ENCODE data around the gene KCP.

The KCP gene

GRCh38 chr7:128880791-128881457 is 29.6 kb downstream of the KCP start:
- no peak for DNase-seq (ENCODE audit: low spot score)
- H3K27ac ChIP-seq: no peak overlapping the region
- TF ChIP-seq, protein P1, sequence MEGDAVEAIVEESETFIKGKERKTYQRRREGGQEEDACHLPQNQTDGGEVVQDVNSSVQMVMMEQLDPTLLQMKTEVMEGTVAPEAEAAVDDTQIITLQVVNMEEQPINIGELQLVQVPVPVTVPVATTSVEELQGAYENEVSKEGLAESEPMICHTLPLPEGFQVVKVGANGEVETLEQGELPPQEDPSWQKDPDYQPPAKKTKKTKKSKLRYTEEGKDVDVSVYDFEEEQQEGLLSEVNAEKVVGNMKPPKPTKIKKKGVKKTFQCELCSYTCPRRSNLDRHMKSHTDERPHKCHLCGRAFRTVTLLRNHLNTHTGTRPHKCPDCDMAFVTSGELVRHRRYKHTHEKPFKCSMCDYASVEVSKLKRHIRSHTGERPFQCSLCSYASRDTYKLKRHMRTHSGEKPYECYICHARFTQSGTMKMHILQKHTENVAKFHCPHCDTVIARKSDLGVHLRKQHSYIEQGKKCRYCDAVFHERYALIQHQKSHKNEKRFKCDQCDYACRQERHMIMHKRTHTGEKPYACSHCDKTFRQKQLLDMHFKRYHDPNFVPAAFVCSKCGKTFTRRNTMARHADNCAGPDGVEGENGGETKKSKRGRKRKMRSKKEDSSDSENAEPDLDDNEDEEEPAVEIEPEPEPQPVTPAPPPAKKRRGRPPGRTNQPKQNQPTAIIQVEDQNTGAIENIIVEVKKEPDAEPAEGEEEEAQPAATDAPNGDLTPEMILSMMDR (IDR thresholded peaks at IDR 0.05): no peak
- H3K4me3 ChIP-seq: no peak overlapping the region

GRCh38 chr7:128879939-128880746 is 30.4 kb downstream of the KCP start:
- no peak overlapping the region for H3K27ac ChIP-seq
- DNase-seq (ENCODE audit: low spot score): no peak
- TF ChIP-seq, protein P1 (IDR thresholded peaks at IDR 0.05): peak; percentile 75
- no peak overlapping the region for H3K4me3 ChIP-seq

- TF ChIP-seq, protein P1 (IDR thresholded peaks at IDR 0.05): no peak
- no peak overlapping the region for H3K27ac ChIP-seq
- no peak for DNase-seq (ENCODE audit: low spot score)
- H3K4me3 ChIP-seq: no peak overlapping the region
Observed at GRCh38 chr7:128879461-128879938, 31.0 kb downstream of the KCP start.

DNA sequence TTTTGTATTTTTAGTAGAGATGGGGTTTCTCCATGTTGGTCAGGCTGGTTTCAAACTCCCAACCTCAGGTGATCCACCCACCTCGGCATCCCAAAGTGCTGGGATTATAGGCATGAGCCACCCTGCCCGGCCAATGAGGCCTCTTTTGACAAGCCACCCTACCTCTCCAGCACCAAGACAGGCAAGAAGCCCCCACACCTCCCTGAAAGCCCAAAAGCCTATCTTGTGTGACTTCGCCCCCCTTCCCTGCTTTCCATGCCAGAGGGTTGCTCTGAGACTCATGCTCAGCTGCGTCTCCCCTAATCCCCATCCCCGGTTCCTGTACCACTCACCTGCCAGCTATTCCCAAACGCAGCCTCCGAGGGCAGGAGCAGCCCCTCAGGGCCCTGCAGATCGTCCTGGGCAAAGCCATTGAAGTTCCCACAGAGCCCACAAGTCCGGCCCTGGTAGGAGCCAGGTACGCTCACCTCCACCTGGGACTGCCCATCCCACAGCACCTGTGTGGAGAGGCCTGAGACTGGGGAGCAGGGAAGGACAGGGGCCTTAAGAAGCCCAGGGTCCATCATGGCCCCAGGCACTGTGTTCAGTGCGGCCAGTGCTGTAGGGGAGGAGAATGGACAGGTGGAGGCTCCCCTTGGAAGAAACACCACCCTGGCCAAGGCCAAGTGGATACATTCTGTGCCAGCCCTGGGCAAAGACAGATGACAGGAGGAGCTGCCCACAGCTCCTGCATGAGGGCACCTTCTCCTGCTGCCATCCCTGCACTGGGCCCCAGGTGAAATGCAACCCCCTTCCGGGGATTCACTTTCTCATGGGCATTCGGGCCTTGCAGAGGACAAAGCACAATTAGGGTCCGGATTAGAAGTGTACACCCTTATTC is 32.0 kb downstream of the KCP start:
- Histone ChIP-seq H3K27ac (no peak overlapping the region), H3K4me3 (no peak overlapping the region)
- DNase-seq (ENCODE audit: low spot score): no peak
- TF ChIP-seq, protein P1 (IDR thresholded peaks at IDR 0.05): no peak

- TF ChIP-seq, protein P1 (IDR thresholded peaks at IDR 0.05): no peak
- Histone ChIP-seq H3K27ac (no peak overlapping the region), H3K4me3 (no peak overlapping the region)
- no peak for DNase-seq (ENCODE audit: low spot score)
Observed at GRCh38 chr7:128877756-128878120, 32.8 kb downstream of the KCP start.

DNA sequence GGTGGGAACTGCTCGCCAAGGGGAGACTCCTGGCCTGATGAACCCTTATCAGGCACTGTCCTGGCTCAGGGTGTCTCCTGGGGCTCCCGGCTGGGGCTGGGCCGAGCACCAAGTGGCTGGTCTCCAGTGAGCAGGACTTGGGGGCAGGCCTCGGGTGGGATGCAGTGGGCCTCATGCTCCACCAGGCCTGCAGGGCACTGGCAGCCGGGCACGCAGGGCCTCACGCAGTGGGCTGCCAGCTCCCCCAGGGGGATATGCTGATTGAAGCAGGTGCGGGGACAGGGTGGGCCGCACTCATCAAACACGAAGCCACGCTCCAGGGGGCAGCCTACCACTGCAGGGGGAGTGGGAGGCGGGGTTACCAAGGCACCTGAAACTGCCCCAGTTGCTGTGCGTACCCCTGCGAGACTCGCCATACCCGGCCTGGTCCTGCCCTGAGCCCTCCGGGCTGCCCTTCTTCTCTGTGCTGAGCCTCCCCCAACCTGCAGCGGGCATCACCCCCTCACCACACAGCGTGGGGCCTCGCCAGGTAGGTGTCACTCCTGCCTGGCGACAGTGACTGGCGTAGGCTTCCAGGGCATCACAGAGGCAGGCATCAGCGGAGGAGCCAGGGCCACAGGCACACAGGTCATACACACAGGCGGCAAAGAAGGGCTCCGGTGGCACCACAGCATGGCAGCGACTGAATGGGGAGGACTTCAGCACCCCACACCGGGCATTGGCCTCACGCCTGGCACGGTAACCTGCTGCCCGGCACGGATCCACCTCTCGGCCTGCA is 33.3 kb downstream of the KCP start:
- Histone ChIP-seq H3K4me3 (no peak overlapping the region), H3K27ac (no peak overlapping the region)
- no peak for DNase-seq (ENCODE audit: low spot score)
- TF ChIP-seq, protein P1 (IDR thresholded peaks at IDR 0.05): no peak

Data from coronary artery (tissue), 2 donors.